GM12891 (cell line): ENCODE data around the gene THADA.

Experiments
- DNase-seq: peaks from one replicate; pipeline ENCODE4 v3.0.0; 2011; ENCODE audit warnings: low spot score; ENCODE audit not compliant: insufficient read length
- FAIRE-seq: peaks from 2 replicates; lab custom pipeline; 2011; peaks lifted over from hg19 to GRCh38; lab: Jason Lieb, UNC
- PAX5 ChIP-seq: IDR thresholded peaks from 2 replicates; pipeline ENCODE4 v1.6.1; 2011; ENCODE audit warnings: low read length, moderate library complexity, mild to moderate bottlenecking; ENCODE audit not compliant: insufficient read depth, severe bottlenecking
- POLR2A ChIP-seq: IDR thresholded peaks from 2 replicates; pipeline ENCODE4 v1.6.1; 2011; ENCODE audit warnings: low read depth, low read length, control low read depth
- POLR2AphosphoS5 ChIP-seq: IDR thresholded peaks from 2 replicates; pipeline ENCODE4 v1.6.1; 2011; ENCODE audit warnings: low read depth, low read length, control low read depth
- POU2F2 ChIP-seq: IDR thresholded peaks from 2 replicates; pipeline ENCODE4 v1.6.1; 2011; ENCODE audit warnings: low read depth, mild to moderate bottlenecking, control low read depth, low read length, moderate library complexity
- SPI1 ChIP-seq: IDR thresholded peaks from 2 replicates; pipeline ENCODE4 v1.6.1; 2011; ENCODE audit warnings: low read depth, low read length, control low read depth
- TAF1 ChIP-seq: IDR thresholded peaks from 2 replicates; pipeline ENCODE4 v1.6.1; 2011; ENCODE audit warnings: low read depth, low read length, control low read depth

The THADA gene

GRCh38 chr2:43522177-43522576, 73.7 kb downstream of the THADA start:
- FAIRE-seq: no peak
- DNase-seq: no peak
- TF ChIP-seq POU2F2: no peak
- no peak for TF ChIP-seq POLR2A
- TF ChIP-seq POLR2AphosphoS5: no peak
- no peak for TF ChIP-seq TAF1
- no peak for TF ChIP-seq SPI1
- no peak for TF ChIP-seq PAX5

- TF ChIP-seq PAX5 (no peak), POLR2AphosphoS5 (no peak), POLR2A (no peak), SPI1 (no peak), POU2F2 (no peak), TAF1 (no peak)
- DNase-seq: no peak
- FAIRE-seq: no peak
Measured at GRCh38 chr2:43521568-43521967, 74.3 kb downstream of the THADA start.

GRCh38 chr2:43520919-43521318, 74.9 kb downstream of the THADA start:
- no peak for TF ChIP-seq POU2F2
- TF ChIP-seq POLR2AphosphoS5: no peak
- no peak for TF ChIP-seq POLR2A
- TF ChIP-seq TAF1: no peak
- TF ChIP-seq PAX5: no peak
- no peak for TF ChIP-seq SPI1
- no peak for FAIRE-seq
- no peak for DNase-seq

- DNase-seq (no peak), FAIRE-seq (no peak)
- TF ChIP-seq SPI1 (0 out of 2 replicates have a peak, but pooled peaks have one; percentile 20), POLR2A (no peak), PAX5 (no peak), POU2F2 (no peak)
Measured at GRCh38 chr2:43519643-43520221, 76.1 kb downstream of the THADA start.

GRCh38 chr2:43518718-43519117, 77.1 kb downstream of the THADA start:
- TF ChIP-seq POU2F2 (no peak), POLR2A (no peak), POLR2AphosphoS5 (no peak), TAF1 (no peak), PAX5 (no peak), SPI1 (no peak)
- FAIRE-seq (no peak), DNase-seq (no peak)

GRCh38 chr2:43518181-43518580, 77.7 kb downstream of the THADA start:
- TF ChIP-seq TAF1: no peak
- TF ChIP-seq POU2F2: no peak
- no peak for TF ChIP-seq POLR2A
- no peak for TF ChIP-seq SPI1
- no peak for TF ChIP-seq PAX5
- TF ChIP-seq POLR2AphosphoS5: no peak
- FAIRE-seq: no peak
- DNase-seq: no peak

GRCh38 chr2:43515807-43516497, 79.9 kb downstream of the THADA start:
- peak; percentile 67 for FAIRE-seq
- DNase-seq: no peak
- no peak for TF ChIP-seq POLR2A
- no peak for TF ChIP-seq SPI1
- no peak for TF ChIP-seq PAX5
- no peak for TF ChIP-seq POU2F2
- TF ChIP-seq TAF1: no peak
- no peak for TF ChIP-seq POLR2AphosphoS5

- TF ChIP-seq POU2F2 (no peak), SPI1 (no peak), PAX5 (no peak), TAF1 (no peak), POLR2AphosphoS5 (no peak), POLR2A (no peak)
- no peak for DNase-seq
- no peak for FAIRE-seq
Measured at GRCh38 chr2:43515248-43515647, 80.6 kb downstream of the THADA start.

GRCh38 chr2:43513796-43514195, 82.0 kb downstream of the THADA start:
- TF ChIP-seq POLR2A (no peak), POU2F2 (no peak), TAF1 (no peak), POLR2AphosphoS5 (no peak), PAX5 (no peak), SPI1 (no peak)
- FAIRE-seq (no peak), DNase-seq (no peak)

- DNase-seq (no peak), FAIRE-seq (no peak)
- TF ChIP-seq POU2F2 (no peak), POLR2A (no peak), TAF1 (no peak), PAX5 (no peak), POLR2AphosphoS5 (no peak), SPI1 (no peak)
Measured at GRCh38 chr2:43513216-43513615, 82.6 kb downstream of the THADA start.
